HTR-8/SVneo (cell line): Measurements from ENCODE around the gene SARS2.
"Not testable (repeated sequence)": the region's sequence is repeated elsewhere in the genome, so short reads cannot be mapped to it uniquely, and the experiment has no call there.

Source experiments
- DNase-seq: peaks from one replicate; pipeline ENCODE4 v3.0.0; 2011; ENCODE audit warnings: low spot score, mixed read lengths; ENCODE audit not compliant: insufficient read length
- FAIRE-seq: peaks from 2 replicates; lab custom pipeline; 2011; peaks lifted over from hg19 to GRCh38; lab: Jason Lieb, UNC

Gene SARS2

GRCh38 chr19:38946229-38947010 lies 15.9 kb upstream of the SARS2 start:
- no peak for FAIRE-seq
- DNase-seq, result no peak

- FAIRE-seq, result no peak
These were observed 15.1 kb upstream of the SARS2 start for GRCh38 chr19:38945562-38946228.

GRCh38 chr19:38944981-38945506 lies 14.5 kb upstream of the SARS2 start:
- DNase-seq, result no peak
- no peak for FAIRE-seq

More at GRCh38 chr19:38945562-38946228, 15.1 kb upstream of the SARS2 start:
- DNase-seq, result no peak

GRCh38 chr19:38942471-38943181 lies 12.1 kb upstream of the SARS2 start:
- DNase-seq (no peak), FAIRE-seq (no peak)

GRCh38 chr19:38941979-38942378 lies 11.4 kb upstream of the SARS2 start:
- FAIRE-seq, result no peak
- no peak for DNase-seq

GRCh38 chr19:38941466-38941865 lies 10.9 kb upstream of the SARS2 start:
- not testable (repeated sequence) for DNase-seq, FAIRE-seq

- FAIRE-seq (no peak), DNase-seq (no peak)
These were observed 9.4 kb upstream of the SARS2 start for GRCh38 chr19:38939957-38940356.

GRCh38 chr19:38933544-38933943 lies 3.0 kb upstream of the SARS2 start:
- FAIRE-seq (no peak), DNase-seq (no peak)

GRCh38 chr19:38932425-38933179 lies 2.0 kb upstream of the SARS2 start:
- DNase-seq, result no peak
- FAIRE-seq, result no peak

GRCh38 chr19:38931521-38931793 lies 894 bp upstream of the SARS2 start:
- no peak for FAIRE-seq

GRCh38 chr19:38930776-38931520 lies 385 bp upstream of the SARS2 start, which contains the start of gene MRPS12:
Gene MRPS12, plus strand, starts transcription at chr19:38930944. Its CDS starts 351 bp downstream, at chr19:38931295.
- FAIRE-seq, result peak; percentile 94
- peak; percentile 99 for DNase-seq

More at GRCh38 chr19:38931521-38931793, 894 bp upstream of the SARS2 start:
- no peak for DNase-seq

GRCh38 chr19:38928391-38929001 lies 2.1 kb downstream of the SARS2 start:
- DNase-seq (no peak), FAIRE-seq (no peak)

GRCh38 chr19:38924388-38924787 lies 6.2 kb downstream of the SARS2 start:
- FAIRE-seq, result no peak
- no peak for DNase-seq

GRCh38 chr19:38922482-38922881 lies 8.1 kb downstream of the SARS2 start:
- FAIRE-seq, result no peak
- no peak for DNase-seq

- FAIRE-seq, result no peak
- no peak for DNase-seq
These were observed 8.9 kb downstream of the SARS2 start for GRCh38 chr19:38921420-38922274.

GRCh38 chr19:38920602-38921419 lies 9.8 kb downstream of the SARS2 start:
- FAIRE-seq, result peak; percentile 86
- no peak for DNase-seq

- no peak for DNase-seq
- FAIRE-seq, result no peak
These were observed 10.5 kb downstream of the SARS2 start for GRCh38 chr19:38919837-38920601.
